Mammary epithelial cell (primary cell): Measurements from ENCODE around the gene SMYD2.

Experiments used
- CTCF ChIP-seq, 2 donors: IDR thresholded peaks in 1 of 2; conservative IDR thresholded peaks in 1 of 2; 2 replicates each; pipeline ENCODE4 v1.5.1; 2011 to 2012; ENCODE audit warnings: inconsistent platforms in 2 of 2, low read length in 2 of 2, mild to moderate bottlenecking in 2 of 2, control low read depth in 1 of 2, low read depth in 1 of 2; ENCODE audit not compliant: insufficient read depth in 1 of 2; ENCODE audit errors: extremely low read depth in 1 of 2
- EZH2 ChIP-seq: IDR thresholded peaks from 2 replicates; pipeline ENCODE4 v1.6.1; 2012; ENCODE audit warnings: low read length, inconsistent platforms, borderline replicate concordance

GRCh38 chr1:214316593-214316992 is 35.6 kb downstream of the SMYD2 start:
- TF ChIP-seq CTCF (conservative IDR thresholded peaks at IDR 0.05 in 1 of 2, IDR thresholded peaks at IDR 0.05 in 1 of 2; ENCODE audit: extremely low read depth in 1 of 2, insufficient read depth in 1 of 2, low read depth in 1 of 2, low read length in 2 of 2) (no peak), EZH2 (no peak)
